Fibroblast of skin of left biceps (primary cell): ENCODE results near the gene TRIM60.
"Not testable (repeated sequence)": the region's sequence is repeated elsewhere in the genome, so short reads cannot be mapped to it uniquely, and the experiment has no call there.

Source experiments
- DNase-seq, 2 experiments: peaks; one replicate each; pipeline ENCODE4 v3.0.0-alpha.2; 2013; ENCODE audit warnings: low read depth in 2 of 2

The TRIM60 gene

GRCh38 chr4:165053645-165054044 is 21.8 kb downstream of the TRIM60 start, which contains the start of gene TRIM75:
Gene TRIM75, plus strand, starts transcription at chr4:165053866. Its CDS starts 5,282 bp downstream, at chr4:165059148.
- no peak for DNase-seq

- DNase-seq, result no peak
Observed at GRCh38 chr4:165055601-165056000, 23.8 kb downstream of the TRIM60 start.

- no peak for DNase-seq
Observed at GRCh38 chr4:165058666-165059065, 26.9 kb downstream of the TRIM60 start.

GRCh38 chr4:165059386-165059785 is 27.6 kb downstream of the TRIM60 start:
- no peak for DNase-seq

GRCh38 chr4:165060938-165061337 is 29.1 kb downstream of the TRIM60 start:
- no peak for DNase-seq

- no peak for DNase-seq
Observed at GRCh38 chr4:165070560-165070959, 38.8 kb downstream of the TRIM60 start.

GRCh38 chr4:165073346-165073745 is 41.5 kb downstream of the TRIM60 start:
- DNase-seq, result not testable (repeated sequence)

- DNase-seq, result no peak
Observed at GRCh38 chr4:165077034-165077578, 45.3 kb downstream of the TRIM60 start.

GRCh38 chr4:165079476-165079875 is 47.7 kb downstream of the TRIM60 start:
- DNase-seq, result no peak

- DNase-seq, result not testable (repeated sequence)
Observed at GRCh38 chr4:165084787-165085186, 53.0 kb downstream of the TRIM60 start.

GRCh38 chr4:165085946-165086345 is 54.1 kb downstream of the TRIM60 start:
- no peak for DNase-seq

GRCh38 chr4:165088366-165088765 is 56.6 kb downstream of the TRIM60 start:
- no peak for DNase-seq
